ENCODE data around the gene ATG13.

DNA sequence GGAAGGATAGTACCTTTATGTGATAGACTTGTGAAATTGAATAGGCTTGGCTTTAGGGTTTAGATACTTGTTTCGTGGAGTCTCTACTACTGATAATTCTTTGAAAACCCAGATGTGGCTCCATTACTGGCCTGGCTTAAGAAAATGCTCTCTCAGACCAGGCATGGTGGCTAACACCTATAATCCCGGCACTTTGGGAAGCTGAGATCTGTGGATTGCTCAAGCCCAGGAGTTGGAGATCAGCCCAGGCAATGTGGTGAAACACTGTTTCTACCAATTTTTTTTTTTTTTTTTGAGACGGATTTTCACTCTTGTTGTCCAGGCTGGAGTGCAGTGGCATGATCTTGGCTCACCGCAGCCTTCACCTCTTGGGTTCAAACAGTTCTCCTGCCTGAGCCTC lies 40.9 kb downstream of the ATG13 start:
- TF ChIP-seq TAF1 (IDR thresholded peaks at IDR 0.05; ENCODE audit: low read depth) (no peak), CEBPB (IDR thresholded peaks at IDR 0.05) (no peak), MAX (IDR thresholded peaks at IDR 0.05) (no peak), TCF12 (IDR thresholded peaks at IDR 0.05; ENCODE audit: low read depth) (no peak), RAD21 (IDR thresholded peaks at IDR 0.05; ENCODE audit: low read depth) (no peak)
